GM11168 (cell line): Measurements from ENCODE around the gene PI4KB.
"Not testable (repeated sequence)": the region's sequence is repeated elsewhere in the genome, so short reads cannot be mapped to it uniquely, and the experiment has no call there.

Experiments used
- in situ Hi-C: fragments of 300-500 bp; cut with MboI; formaldehyde crosslinking; loops from one replicate; pipeline ENCODE4 v1.12.0; 2022; ENCODE audit warnings: low sequenced_read_pairs; ENCODE audit not compliant: unreplicated experiment

The PI4KB gene

DNA sequence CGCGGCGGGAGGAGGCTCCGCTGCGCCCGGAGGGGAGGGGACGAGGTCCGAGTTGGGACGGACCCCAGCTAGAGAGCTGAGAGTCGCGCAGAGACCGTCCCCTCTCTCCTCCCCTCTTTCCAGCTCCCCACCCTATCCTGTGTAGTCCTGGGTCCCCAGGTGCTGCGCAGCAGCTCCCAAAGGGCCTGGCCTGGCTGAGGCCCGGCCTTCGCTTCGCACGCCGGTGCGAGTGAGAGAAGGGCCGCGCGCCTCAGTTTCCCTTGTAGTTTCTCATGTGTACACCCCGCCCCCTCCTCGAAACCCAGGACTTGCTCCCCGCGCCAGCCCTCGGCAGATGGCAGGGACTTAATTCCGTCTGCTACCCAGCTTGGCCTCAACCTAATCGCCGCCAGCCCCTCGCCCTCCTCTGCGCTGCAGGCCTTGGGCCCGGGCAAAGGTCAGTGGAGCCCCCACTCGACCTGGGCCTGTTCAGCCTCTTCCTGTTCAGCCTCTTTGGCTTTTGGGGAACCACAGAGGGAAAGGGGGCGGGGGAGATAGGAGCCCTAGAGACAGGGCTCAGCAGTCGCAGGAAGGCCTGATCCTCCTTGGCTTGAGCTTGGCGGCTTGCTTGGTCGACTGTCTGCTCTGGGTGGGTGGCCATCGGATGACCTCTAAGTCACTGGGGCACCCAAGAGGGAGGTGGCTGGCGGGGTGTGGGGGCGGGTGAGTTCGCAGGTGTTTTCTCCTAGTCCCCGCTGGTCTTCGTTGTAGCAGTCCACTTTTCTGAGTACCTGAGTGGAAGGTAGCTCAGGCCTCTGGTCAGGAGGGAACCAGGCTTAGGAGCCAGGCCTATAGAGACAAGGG, 44.1 kb downstream of the PI4KB start:
- in situ Hi-C loops, result no loop called here

- in situ Hi-C loops, result no loop called here
Measured at GRCh38 chr1:151281969-151282882, 45.0 kb downstream of the PI4KB start, which contains the start of gene ZNF687. TSS of gene ZNF687 (plus strand) at chr1:151282299. CDS start at chr1:151286292, 3,993 bp downstream.

DNA sequence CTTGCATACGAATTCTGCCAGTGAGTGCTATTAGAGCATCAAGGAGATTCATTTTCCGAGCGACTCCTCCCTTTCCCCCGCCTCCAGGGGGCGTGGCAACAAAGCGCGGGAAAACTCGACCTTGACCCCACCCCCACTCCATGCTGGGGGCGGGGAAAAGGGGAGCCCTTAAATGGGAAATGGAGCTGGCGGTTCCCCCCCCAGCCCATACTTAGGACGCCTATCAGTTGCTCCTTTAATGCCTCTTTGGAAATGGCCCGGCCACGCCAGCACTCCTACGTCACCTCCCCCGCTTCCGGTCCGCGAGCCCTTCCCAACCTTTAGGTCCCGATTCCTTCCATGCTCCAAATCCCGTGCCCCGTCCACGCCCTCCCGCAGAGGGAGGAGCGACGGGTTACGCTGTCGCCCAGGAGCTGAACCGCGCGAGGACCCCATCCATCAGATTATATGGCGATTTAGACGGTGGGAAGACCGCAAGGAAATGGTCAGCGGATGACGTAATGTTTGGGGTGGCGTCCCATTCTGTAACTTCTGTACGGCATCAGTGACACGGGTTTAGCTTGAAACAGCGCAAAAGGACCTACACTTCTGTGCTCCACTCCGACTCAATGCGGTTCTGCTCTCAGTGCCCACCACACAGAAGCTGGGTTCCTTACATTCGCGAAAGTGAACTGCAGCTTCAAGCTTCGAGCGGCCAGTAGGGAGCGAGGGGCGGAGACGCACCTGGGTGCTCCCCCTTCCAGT, 45.8 kb downstream of the PI4KB start:
- in situ Hi-C loops, result no loop called here

- in situ Hi-C loops, result no loop called here
Measured at GRCh38 chr1:151277249-151277648, 50.0 kb downstream of the PI4KB start.

- in situ Hi-C loops, result not testable (repeated sequence)
Measured at GRCh38 chr1:151275341-151275740, 51.9 kb downstream of the PI4KB start.

- in situ Hi-C loops, result no loop called here
Measured at GRCh38 chr1:151273924-151274466, 53.2 kb downstream of the PI4KB start.

- in situ Hi-C loops, result no loop called here
Measured at GRCh38 chr1:151267760-151268159, 59.5 kb downstream of the PI4KB start.

DNA sequence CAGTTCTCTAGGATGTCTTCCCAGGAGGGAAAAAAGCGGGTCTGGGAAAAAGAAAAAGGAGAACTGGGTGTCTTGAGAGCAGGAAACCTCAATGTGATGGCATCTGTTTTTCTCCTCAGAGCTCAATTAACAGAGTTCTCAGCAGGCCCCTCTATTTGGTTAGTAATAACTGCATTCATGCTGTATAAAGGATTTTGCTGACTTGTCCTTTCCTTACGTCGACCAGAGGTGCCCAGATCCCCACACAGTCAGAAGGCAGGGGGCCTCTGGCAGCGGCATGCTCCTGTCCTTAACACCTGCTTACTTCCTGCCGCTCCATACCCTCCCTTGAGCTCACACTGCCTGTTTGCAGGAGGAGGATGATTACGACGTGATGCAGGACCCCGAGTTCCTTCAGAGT, 60.4 kb downstream of the PI4KB start:
- in situ Hi-C loops, result no loop called here

GRCh38 chr1:151266315-151266714, 60.9 kb downstream of the PI4KB start:
- in situ Hi-C loops, result no loop called here

- in situ Hi-C loops, result no loop called here
Measured at GRCh38 chr1:151265446-151266236, 61.6 kb downstream of the PI4KB start.

DNA sequence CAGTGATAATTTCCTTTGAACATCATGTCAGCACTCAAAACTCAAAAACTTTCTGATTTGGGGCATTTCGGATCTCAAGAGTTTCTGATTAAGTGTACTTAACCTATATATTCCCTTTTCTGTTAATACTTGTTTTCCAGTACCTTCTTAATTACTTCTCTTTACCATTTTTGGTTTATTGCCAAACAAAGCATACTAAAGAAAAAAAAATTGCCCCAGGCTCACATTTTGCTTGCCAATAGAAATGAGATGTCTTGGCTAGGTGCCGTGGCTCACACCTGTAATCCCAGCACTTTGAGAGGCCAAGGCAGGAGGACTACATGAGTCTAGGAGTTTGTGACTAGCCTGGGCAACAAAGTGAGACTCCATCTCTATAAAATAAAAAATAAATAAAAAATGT, 67.9 kb downstream of the PI4KB start:
- in situ Hi-C loops, result no loop called here

DNA sequence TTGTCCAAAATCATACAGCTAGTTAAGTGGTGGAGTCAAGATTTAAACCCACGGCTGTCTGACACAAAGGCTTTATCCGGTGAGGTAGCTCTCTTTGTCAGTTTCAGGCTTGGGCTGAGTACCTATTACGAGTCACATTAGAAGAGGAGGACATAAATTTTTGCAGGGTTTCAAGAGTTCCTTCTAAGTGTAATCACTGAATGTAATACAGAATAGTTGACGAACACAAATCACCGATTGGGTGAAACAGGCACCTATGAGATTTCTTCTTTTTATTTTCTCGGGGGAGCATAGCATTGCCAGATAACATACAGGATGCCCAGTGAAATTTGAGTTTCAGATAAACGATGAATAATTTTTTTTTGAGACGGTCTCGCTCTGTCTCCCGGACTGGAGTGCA, 71.8 kb downstream of the PI4KB start:
- in situ Hi-C loops, result no loop called here

DNA sequence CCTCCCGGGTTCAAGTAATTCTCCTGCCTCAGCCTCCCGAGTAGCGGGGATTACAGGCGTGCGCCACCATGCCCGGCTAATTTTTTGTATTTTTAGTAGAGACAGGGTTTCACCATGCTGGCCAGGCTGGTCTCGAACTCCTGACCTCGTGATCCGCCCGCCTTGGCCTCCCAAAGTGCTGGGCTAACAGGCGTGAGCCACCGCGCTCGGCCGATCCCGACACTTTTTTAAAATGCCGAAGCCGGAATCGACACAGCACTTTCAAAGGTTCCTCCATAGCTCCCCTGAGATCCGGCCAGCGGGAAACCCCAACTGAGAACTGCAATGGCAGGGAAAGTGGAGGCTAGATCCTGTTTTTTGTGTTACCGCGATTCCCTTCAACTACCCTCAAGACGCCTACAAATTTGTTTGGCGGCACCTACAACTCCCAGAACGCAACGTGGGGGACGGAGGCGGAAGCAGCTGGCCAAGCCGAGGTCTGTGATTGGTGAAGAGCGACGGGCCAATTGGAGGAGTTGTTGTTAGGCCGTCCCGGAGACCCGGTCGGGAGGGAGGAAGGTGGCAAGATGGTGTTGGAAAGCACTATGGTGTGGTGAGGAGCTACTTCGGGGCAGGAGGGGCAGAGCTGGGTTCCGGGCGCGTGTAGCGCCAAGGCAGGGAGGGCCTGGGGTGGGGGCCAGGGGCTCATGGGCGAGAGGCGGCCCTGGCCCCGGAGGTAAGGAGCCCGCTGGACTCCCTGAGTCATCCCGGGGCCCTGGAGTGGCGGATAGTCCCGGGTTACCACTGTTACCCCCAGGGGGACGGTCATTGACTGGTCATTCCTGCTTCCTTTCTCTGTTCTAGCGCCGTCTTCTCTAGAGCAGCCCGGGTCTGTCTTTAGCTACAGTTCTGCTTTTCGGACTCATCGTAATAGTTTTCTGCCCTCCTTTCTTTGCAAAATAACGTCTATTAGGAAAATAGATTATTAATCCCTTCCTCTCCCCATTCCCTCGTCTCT, 72.7 kb downstream of the PI4KB start, which contains the start of gene PSMD4:
PSMD4 (plus strand) TSS at position 518 of the 997 bp plus-strand sequence; CDS start at position 567, 49 bp downstream.
- in situ Hi-C loops, result no loop called here

DNA sequence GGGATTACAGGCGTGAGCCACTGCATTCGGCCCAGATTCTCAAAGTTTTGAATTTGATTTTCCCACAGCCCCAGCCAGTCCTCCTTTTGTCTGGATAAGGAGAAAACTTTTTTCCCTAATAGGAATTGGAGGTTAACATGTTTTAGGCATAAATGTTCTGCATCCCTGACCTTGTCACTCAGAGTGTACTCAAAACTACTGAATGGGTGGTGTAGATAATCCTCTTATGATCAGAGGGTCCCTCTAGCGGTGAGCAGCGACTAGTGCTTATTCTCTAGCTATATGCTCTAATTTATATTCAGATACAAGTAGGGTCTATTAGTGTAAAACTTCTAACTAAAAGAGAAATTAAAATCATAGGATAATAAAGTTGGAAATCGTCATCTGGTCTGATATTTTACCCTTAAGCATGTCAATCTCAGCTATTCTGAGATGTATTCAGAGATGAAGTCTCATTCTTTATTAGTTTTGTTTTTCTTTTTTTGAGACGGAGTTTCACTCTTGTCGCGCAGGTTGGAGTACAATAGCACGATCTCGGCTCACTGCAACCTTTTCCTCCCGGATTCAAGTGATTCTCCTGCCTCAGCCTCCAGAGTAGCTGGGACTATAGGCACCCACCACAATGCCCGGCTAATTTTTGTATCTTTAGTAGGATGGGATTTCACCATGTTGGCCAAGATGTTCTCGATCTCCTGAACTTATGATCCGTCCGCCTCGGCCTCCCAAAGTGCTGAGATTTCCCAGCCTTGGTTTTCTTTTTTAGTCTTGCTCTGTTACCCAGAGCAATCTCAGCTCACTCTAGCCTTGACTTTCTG, 75.4 kb downstream of the PI4KB start:
- in situ Hi-C loops, result no loop called here

DNA sequence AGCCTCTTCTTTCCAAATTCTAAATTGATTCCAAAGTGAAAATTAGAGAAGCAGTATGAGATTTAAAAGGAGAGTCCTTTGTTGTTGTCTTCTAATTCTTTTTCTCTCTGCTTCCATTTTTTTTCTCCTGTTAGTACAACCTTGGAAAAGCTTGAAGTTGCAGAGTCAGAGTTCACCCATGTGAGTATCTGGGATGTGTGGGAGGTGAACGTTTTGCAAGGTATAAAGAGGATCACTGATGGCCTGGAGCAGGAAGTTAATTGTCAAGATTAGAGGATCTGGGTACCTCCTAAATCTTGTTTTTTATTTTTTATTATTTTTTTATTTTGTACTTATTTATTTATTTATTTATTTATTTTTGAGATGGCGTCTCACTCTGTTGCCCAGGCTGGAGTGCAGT, 80.4 kb downstream of the PI4KB start:
- in situ Hi-C loops, result no loop called here

GRCh38 chr1:151243683-151244216, 83.5 kb downstream of the PI4KB start:
- in situ Hi-C loops, result no loop called here

DNA sequence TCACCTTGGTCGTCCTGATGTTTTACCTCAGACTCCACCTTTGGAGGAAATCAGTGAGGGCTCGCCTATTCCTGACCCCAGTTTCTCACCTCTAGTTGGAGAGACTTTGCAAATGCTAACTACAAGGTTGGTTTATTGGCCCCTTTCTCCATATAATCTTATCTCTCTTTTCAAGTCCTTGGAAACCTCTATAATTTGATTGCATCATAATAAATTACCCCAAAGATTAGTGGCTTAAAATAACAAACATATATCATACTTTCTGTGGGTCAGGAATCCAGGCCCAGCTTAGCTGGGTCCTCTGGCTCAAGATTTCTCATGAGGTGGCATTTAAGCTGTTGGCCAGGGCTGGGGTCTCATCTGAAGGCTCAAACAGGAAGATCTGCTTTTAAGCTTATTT, 84.8 kb downstream of the PI4KB start:
- in situ Hi-C loops, result no loop called here
